Duodenal mucosa (tissue), 2 donors: ENCODE results near the gene TBX21.

ENCODE experiments used
- H3K27ac ChIP-seq: one replicate; pipeline ENCODE4 v1.7.0; 2013; ENCODE audit warnings: low read depth, low read length
- H3K27me3 ChIP-seq, 2 donors: one replicate each; pipeline ENCODE4 v1.7.0; 2013; ENCODE audit warnings: low read length in 2 of 2, control low read depth in 1 of 2; ENCODE audit not compliant: insufficient read depth in 2 of 2, control insufficient read depth in 1 of 2
- H3K36me3 ChIP-seq, 2 donors: one replicate each; pipeline ENCODE4 v1.7.0; 2013; ENCODE audit warnings: low read length in 2 of 2, control low read depth in 1 of 2; ENCODE audit not compliant: insufficient read depth in 2 of 2, control insufficient read depth in 1 of 2
- H3K4me1 ChIP-seq, 2 donors: one replicate each; pipeline ENCODE4 v1.7.0; 2013; ENCODE audit warnings: low read length in 2 of 2, control low read depth in 1 of 2; ENCODE audit not compliant: insufficient read depth in 2 of 2, control insufficient read depth in 1 of 2
- H3K4me3 ChIP-seq, 2 donors: one replicate each; pipeline ENCODE4 v1.7.0; 2013; ENCODE audit warnings: low read length in 2 of 2, low read depth in 1 of 2
- H3K9ac ChIP-seq, 2 donors: one replicate each; pipeline ENCODE4 v1.7.0; 2013; ENCODE audit warnings: low read length in 2 of 2, low read depth in 1 of 2
- H3K9me3 ChIP-seq, 2 donors: one replicate each; pipeline ENCODE4 v1.7.0; 2013; ENCODE audit warnings: low read length in 2 of 2, control low read depth in 1 of 2; ENCODE audit not compliant: control insufficient read depth in 1 of 2

The TBX21 gene

GRCh38 chr17:47741109-47741792 lies 8.2 kb downstream of the TBX21 start:
- H3K9me3 ChIP-seq: no peaks in the 10 kb centered on the region
- H3K27me3 ChIP-seq: peaks cover 33 to 38% of the 10 kb centered on the region in 2 donors
- no peak overlapping the region for H3K4me3 ChIP-seq
- no peak overlapping the region for H3K9ac ChIP-seq
- H3K27ac ChIP-seq: no peak overlapping the region
- no peaks in the 10 kb centered on the region for H3K4me1 ChIP-seq
- H3K36me3 ChIP-seq: no peaks in the 10 kb centered on the region

GRCh38 chr17:47741793-47742145 lies 8.7 kb downstream of the TBX21 start:
- H3K27me3 ChIP-seq: peaks cover 33 to 39% of the 10 kb centered on the region in 2 donors
- H3K36me3 ChIP-seq: no peaks in the 10 kb centered on the region
- H3K9ac ChIP-seq: no peak overlapping the region
- H3K27ac ChIP-seq: no peak overlapping the region
- H3K9me3 ChIP-seq: no peaks in the 10 kb centered on the region
- no peaks in the 10 kb centered on the region for H3K4me1 ChIP-seq
- no peak overlapping the region for H3K4me3 ChIP-seq

- no peaks in the 10 kb centered on the region for H3K9me3 ChIP-seq
- H3K27me3 ChIP-seq: peaks cover 33 to 39% of the 10 kb centered on the region in 2 donors
- no peak overlapping the region for H3K9ac ChIP-seq
- H3K4me3 ChIP-seq: no peak overlapping the region
- H3K27ac ChIP-seq: no peak overlapping the region
- no peaks in the 10 kb centered on the region for H3K4me1 ChIP-seq
- H3K36me3 ChIP-seq: no peaks in the 10 kb centered on the region
These were observed 9.5 kb downstream of the TBX21 start for GRCh38 chr17:47742319-47743181.

GRCh38 chr17:47744168-47745036 lies 11.4 kb downstream of the TBX21 start:
- Histone ChIP-seq H3K9ac (no peak overlapping the region), H3K27me3 (peaks cover 36 to 39% of the 10 kb centered on the region in 2 donors), H3K4me1 (no peaks in the 10 kb centered on the region), H3K27ac (no peak overlapping the region), H3K9me3 (no peaks in the 10 kb centered on the region), H3K4me3 (no peak overlapping the region), H3K36me3 (no peaks in the 10 kb centered on the region)

GRCh38 chr17:47745037-47745380 lies 12.0 kb downstream of the TBX21 start:
- H3K4me1 ChIP-seq: no peaks in the 10 kb centered on the region
- H3K9ac ChIP-seq: no peak overlapping the region
- H3K4me3 ChIP-seq: no peak overlapping the region
- H3K27me3 ChIP-seq: peaks cover 36 to 39% of the 10 kb centered on the region in 2 donors
- no peaks in the 10 kb centered on the region for H3K9me3 ChIP-seq
- no peaks in the 10 kb centered on the region for H3K36me3 ChIP-seq
- no peak overlapping the region for H3K27ac ChIP-seq

DNA sequence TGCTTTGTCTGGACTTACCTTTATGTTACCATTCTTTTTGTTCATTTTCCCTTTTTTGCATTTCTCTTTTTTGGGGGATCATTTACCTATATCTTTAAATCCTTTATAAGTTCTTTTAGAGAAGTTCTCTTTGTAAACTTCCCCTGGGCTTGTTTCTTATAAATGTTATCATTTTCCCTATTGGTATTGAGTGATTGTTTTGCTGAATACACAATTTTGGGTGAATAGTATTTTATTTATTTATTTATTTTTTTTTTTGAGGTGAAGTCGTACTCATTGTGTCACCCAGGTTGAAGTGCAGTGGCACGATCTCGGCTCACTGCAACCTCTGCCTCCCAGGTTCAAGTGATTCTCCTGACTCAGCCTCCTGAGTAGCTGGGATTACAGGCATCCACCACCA lies 18.4 kb downstream of the TBX21 start:
- no peak overlapping the region for H3K27ac ChIP-seq
- no peaks in the 10 kb centered on the region for H3K36me3 ChIP-seq
- H3K9ac ChIP-seq: no peak overlapping the region
- no peak overlapping the region for H3K4me3 ChIP-seq
- H3K4me1 ChIP-seq: no peaks in the 10 kb centered on the region
- peaks cover 0 to 9% of the 10 kb centered on the region in 2 donors for H3K27me3 ChIP-seq
- peaks cover 0 to 4% of the 10 kb centered on the region in 2 donors for H3K9me3 ChIP-seq

GRCh38 chr17:47757386-47757785 lies 24.4 kb downstream of the TBX21 start:
- no peaks in the 10 kb centered on the region for H3K4me1 ChIP-seq
- peaks cover 0 to 4% of the 10 kb centered on the region in 2 donors for H3K27me3 ChIP-seq
- H3K4me3 ChIP-seq: no peak overlapping the region
- no peak overlapping the region for H3K9ac ChIP-seq
- H3K36me3 ChIP-seq: no peaks in the 10 kb centered on the region
- H3K9me3 ChIP-seq: peaks cover 3 to 4% of the 10 kb centered on the region in 2 donors
- no peak overlapping the region for H3K27ac ChIP-seq

DNA sequence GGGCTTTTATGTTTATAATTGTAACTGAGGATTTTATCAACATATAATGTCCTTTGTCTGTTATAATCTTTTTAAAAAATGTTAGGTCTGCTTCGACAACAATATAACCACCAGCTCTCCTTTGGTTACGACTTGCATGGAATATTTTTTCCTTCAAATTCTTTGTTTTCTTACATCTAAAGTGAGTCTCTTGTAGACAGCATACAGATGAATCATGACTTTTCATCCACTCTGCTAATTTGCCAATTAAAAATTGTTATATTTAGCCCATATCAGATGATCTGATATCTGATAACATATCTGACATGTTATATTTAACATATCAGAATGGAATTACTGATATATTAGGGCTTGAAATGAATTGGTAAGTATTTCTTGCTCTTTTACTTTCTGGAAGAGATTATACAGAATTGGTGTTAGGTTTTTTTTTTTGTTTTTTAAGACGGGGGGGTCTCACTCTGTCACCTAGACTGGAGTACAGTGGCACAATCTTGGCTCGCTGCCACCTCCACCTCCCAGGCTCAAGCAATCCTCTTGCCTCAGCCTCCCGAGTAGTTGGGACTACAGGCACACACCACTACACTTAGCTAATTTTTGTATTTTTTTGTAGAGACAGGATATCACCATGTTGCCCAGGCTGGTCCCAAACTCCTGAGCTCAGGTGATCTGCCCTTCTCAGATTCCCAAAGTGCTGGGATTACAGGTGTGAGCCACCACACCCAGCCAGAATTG lies 27.5 kb downstream of the TBX21 start:
- H3K4me1 ChIP-seq: no peaks in the 10 kb centered on the region
- H3K27me3 ChIP-seq: no peaks in the 10 kb centered on the region
- H3K27ac ChIP-seq: no peak overlapping the region
- H3K9me3 ChIP-seq: peaks cover 3 to 4% of the 10 kb centered on the region in 2 donors
- no peaks in the 10 kb centered on the region for H3K36me3 ChIP-seq
- no peak overlapping the region for H3K9ac ChIP-seq
- H3K4me3 ChIP-seq: no peak overlapping the region

GRCh38 chr17:47762728-47763127 lies 29.7 kb downstream of the TBX21 start:
- Histone ChIP-seq H3K27me3 (no peaks in the 10 kb centered on the region), H3K4me1 (no peaks in the 10 kb centered on the region), H3K36me3 (no peaks in the 10 kb centered on the region), H3K4me3 (no peak overlapping the region), H3K27ac (no peak overlapping the region), H3K9ac (no peak overlapping the region), H3K9me3 (peaks cover 0 to 3% of the 10 kb centered on the region in 2 donors)
